ENCODE measurements around the gene PRR36.

DNA sequence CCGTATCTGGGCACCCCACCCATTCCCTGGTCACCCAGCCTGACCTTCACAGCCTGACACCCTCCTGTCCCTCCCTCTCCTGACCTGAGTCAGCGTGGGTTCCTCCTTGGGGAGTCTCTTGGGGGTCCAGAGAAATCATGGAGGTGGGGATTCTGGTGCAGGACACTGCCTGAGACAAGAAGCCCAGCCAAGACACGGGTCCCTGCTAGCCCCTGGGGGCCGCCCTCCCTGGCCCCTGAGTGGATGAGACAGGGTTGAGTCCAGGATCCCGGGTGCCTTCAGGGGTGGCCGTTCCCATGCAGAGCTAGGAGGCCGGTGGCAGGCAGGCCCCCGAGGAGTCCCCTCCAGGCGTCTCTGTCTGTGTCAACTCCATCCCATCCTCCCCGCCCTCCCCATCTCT is 31.1 kb upstream of the PRR36 start:
- TF ChIP-seq, protein P1, sequence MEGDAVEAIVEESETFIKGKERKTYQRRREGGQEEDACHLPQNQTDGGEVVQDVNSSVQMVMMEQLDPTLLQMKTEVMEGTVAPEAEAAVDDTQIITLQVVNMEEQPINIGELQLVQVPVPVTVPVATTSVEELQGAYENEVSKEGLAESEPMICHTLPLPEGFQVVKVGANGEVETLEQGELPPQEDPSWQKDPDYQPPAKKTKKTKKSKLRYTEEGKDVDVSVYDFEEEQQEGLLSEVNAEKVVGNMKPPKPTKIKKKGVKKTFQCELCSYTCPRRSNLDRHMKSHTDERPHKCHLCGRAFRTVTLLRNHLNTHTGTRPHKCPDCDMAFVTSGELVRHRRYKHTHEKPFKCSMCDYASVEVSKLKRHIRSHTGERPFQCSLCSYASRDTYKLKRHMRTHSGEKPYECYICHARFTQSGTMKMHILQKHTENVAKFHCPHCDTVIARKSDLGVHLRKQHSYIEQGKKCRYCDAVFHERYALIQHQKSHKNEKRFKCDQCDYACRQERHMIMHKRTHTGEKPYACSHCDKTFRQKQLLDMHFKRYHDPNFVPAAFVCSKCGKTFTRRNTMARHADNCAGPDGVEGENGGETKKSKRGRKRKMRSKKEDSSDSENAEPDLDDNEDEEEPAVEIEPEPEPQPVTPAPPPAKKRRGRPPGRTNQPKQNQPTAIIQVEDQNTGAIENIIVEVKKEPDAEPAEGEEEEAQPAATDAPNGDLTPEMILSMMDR (IDR thresholded peaks at IDR 0.05) = no peak
- TF ChIP-seq POLR2A (IDR thresholded peaks at IDR 0.05) = no peak
- TF ChIP-seq POLR2AphosphoS5 (IDR thresholded peaks at IDR 0.05) = no peak

Data from prostate gland (tissue), 2 donors.